Activated T-cell treated with anti-CD3 and anti-CD28 coated beads for 24 hours (primary cell): Measurements from ENCODE around the gene PEPD.

Experiments
- DNase-seq: peaks from one replicate; pipeline ENCODE4 v3.0.0-alpha.2; 2020; ENCODE audit warnings: low read depth

PEPD gene

DNA sequence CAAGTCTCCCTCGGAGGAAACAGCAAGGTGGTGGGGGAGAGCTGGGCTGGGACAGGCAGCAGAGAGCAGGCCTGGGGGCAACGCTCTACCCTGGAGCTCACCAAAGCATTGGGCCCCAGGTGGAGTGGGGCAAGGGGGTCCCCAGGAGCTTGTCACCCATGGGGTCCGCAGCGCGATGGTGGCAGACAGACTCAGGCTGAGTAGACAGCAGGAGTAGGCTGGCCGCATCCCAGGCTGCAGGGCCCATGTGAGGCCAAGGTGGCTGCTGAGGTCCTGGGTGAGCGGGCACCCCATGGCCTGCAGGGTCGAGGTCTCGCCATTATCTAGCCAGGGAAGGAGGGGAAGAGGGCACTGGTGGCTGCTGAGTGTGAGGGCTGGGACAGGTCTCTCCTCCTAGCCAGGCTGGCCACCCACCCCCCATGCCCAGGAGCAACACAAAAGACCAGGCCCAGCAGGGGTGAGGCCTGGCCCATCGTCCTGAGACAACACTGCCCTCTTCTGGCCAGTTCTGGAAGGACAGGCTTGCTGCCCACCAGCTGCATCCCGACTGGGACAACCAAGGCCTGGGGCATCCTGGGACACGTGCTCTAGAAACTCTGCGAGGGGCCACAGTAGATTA is 115.0 kb downstream of the PEPD start:
- peak; percentile 66 for DNase-seq

DNA sequence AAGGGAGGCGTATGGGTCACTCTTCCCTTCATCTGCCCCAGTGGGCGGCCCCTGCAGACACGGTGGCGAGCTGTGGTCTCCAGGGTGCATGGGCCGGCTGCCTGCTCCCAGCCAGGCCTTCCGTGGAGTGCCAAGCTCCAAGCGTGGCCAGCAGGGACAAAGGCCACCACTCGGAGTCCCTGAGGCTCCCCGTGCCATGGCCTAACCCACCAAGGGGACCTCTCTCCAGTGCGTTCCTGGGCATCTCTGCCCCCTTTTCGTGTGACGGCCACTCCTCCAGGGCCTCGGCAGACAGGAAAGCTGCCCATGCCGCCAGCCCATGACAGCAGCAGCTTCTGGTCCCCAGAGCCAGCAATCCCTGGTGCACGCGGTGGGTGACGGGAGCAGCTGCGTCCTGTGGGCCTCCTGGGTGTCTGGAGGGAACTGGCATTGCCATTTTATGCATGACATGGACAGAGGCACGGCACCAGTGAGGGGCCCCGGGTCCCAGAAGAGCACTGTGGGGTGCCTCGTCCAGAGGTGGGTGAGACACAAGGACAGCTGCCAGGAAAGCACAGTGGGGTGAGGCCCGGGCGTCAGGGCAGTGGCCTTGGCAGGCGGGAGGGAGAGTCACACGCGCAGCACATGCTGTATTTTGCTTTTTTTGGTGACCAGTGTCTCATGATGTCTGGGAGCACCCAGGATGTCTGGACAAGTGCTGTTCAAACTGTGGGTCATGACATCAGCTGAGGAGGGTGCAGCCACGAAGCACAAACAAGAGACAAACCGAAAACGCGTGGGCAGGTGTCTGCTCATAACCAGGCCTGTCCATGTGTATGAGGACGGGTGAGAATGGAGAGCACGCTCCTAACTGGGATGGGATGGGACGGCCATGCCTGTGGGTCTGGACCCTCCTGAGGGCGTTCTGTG is 115.8 kb downstream of the PEPD start:
- no peak for DNase-seq

DNA sequence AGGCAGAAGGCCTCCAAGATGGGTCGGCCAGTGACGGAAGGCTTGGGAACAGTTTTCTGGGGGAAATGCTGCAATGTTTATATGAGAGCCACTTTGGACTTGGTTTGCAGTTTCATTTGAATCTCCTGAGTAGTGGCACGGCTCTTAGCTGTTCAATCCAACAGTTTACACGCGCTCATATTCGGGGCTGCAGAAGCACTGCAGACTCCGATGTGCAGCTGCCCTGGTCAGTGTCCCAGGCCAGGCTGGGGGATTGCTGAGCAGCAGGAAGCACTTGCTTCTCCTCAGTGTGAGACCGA is 116.4 kb downstream of the PEPD start:
- no peak for DNase-seq

DNA sequence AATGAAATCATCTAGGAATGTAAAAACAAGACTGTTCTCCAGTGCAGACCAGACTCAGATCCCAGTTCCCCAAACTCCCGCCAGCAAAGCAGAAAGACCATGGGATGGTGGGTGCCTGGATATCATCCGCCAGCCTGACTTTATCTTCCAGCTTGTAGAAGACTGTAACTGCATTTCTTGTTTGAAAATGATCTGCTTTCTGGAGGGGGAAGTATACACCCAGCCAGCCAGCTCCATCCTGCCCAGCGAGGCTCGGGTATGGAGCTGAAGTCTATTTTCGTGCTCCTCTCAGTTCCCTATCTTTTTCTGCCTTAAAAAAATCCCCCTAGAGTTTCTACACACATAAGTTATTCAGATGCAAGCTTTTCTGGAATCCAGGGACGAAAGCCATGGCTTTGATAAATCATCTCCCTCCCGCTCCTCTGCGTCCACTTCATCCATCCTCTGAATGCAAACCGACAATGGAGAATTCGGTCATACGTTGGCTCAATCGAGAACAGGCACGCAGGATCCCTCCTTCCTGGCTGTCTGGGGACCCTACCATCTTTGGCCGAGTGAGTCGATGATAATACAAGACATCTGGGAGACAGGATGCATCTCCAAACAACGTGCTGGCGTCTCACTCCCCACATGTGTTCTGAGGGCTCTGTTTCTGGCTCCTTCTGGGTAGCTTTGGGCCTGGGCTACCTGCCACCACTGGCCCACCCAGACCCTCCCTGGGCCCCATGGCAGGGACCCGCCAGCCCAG is 116.9 kb downstream of the PEPD start:
- DNase-seq = no peak

DNA sequence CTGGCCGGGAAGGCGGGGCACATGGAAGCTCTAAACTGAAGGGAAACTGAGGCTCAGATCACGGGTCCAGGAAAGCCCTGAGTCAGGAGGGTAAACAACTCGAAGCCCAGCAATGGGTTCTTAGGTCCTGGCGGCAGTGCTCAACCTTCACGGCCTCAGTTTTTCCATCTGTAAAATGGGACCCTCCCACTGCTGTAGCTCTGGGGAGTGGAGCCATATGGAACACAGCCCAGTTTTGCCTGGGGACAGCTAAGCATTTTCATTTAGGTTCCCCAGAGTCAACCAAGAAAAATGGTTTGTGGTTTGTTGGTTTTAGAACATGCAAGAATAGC is 117.7 kb downstream of the PEPD start:
- DNase-seq = no peak

DNA sequence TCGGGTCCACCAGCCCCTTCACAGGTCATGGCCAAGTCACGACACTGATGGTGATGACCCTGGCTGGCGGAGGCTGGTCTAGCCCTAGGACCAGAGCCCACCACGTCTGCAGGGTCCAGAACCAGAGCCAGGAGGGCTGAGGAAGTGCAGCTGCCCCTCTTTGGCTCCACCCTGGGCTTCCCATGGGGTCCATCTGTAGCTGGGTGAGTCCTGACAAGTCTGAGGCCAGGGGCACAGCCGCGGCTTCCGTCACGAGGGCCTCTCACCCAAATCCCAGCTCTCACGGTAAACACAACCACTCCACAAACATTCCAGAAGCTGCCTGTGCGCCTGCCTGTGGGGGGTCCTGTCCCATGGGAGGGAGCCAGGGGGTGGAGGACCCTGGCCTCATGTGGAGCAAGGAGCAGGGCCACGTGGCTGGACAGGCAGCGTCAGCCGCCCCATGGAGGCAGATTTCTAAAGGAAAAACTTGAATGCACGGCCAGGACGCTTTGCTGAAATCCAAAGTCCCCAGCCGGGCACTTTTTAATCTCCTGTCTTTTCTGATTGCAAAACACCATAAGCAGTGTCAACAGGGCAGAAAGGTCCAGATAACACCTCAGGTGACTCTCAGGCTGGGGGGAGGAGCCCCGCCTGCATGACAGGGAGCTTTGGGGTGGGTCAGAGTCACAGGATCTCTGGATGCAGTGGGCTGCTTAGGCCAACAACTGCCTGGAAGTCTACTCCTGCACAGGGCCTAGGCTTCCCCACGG is 118.2 kb downstream of the PEPD start:
- no peak for DNase-seq

DNA sequence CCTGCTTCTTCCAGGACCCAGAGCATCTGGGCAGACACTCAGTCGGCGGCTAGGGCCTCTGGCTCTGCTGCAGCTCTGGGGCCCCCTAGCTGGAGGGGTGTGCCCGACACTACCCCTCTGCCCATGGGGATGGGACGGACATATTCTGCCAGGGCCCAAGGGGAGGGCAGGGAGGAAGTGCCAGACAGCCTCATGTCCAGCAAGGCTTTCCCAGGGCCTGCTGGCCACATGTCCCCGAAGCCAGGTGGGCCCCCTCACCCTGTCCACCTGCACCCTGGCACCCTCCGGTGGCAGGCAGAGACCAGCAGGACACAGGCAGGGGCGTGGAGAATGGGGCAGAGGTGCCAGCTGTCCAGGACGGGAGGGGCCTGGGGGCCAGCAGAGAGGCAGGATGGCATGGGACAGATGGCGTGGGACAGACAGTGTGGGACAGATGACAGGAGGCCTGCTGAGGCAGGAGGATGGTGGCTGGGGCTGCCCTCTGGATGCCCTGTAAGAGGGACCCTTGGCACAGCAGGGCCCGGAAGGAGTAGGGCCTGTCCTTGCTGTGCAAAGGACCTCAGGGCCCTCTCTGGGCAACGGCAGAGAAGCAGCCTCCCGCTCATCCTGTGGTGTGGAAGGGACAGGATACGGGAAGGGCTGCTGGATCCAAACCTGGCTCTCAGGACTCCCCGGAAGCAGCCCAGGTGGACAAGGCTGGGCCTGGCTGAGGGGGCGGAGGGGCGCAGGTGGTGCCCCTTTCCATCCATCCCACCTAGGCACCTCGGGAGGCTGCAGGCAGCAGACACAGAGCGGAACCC is 119.0 kb downstream of the PEPD start:
- DNase-seq = no peak

DNA sequence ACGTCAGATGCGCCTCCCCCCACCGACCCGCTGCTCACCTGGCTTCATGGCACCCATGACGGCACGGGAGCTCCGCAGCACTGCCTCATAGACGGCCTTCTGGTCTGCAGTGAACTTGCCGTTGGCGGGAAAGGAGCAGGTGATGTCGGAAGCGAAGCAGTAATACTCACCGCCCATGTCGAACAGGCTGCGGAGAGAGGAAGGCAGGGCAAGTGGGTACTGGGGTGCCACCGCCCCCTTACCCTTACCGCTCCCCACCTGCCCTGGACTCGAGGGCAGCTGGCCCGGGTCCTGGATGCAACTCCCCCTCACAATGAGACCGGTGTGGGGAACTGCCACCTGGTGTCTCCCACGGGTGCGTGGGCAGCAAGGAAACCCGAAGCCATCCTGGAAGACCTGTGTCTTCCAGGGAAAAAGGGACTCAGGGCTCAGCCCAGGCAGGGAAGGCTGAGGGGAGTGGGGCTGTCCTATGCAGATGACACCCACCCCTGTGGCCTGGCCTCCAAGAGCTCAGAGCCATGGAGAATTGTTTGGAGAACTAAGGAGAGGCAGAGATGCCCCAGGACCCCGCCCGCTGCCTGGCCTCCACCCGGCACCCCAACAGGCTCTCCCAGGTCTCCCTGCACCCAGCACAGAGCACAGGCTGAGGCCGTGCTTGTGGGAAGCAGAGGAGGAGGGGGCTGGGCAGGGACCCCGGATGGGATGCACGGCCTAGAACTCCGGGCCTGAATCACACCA is 119.7 kb downstream of the PEPD start:
- no peak for DNase-seq

DNA sequence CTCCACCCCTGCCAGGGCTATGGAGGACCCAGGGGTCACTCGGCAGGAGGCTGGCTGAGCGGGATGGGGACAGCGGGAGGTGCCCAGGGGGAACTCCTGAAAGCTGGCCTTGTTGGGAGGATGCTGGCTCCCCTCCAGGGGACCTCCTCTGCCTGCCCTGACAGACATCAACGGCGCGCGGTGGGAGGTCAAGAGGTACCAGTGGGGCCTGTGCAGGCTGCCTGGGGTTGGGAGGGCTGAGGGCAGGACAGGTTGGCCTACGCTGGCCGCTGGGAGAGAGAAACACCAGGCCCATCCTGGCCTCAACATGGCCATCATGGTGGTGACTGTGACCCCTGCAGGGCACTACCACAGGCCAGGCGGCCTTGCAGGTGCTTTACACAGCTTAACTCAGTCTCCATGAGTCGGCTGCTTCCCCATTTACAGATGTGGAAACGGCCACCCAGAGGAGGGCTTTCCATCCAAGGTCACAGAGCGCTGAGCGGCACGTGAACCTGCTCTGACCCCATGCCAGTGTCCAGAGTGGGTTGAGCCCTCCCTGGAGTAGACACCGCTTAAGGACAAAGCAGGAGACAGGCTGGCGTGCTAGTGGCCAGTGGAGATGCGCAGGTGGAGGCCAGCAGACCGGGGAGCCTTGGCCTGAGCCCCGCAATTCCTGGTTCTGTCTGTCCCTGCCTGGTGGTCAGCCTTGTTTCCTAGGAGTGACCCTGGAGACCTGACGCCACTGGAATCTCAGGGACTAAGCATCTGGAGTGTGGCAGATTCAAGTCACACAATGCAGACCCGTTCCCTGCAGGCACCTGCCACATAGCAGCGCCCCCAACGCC is 120.5 kb downstream of the PEPD start:
- no peak for DNase-seq

DNA sequence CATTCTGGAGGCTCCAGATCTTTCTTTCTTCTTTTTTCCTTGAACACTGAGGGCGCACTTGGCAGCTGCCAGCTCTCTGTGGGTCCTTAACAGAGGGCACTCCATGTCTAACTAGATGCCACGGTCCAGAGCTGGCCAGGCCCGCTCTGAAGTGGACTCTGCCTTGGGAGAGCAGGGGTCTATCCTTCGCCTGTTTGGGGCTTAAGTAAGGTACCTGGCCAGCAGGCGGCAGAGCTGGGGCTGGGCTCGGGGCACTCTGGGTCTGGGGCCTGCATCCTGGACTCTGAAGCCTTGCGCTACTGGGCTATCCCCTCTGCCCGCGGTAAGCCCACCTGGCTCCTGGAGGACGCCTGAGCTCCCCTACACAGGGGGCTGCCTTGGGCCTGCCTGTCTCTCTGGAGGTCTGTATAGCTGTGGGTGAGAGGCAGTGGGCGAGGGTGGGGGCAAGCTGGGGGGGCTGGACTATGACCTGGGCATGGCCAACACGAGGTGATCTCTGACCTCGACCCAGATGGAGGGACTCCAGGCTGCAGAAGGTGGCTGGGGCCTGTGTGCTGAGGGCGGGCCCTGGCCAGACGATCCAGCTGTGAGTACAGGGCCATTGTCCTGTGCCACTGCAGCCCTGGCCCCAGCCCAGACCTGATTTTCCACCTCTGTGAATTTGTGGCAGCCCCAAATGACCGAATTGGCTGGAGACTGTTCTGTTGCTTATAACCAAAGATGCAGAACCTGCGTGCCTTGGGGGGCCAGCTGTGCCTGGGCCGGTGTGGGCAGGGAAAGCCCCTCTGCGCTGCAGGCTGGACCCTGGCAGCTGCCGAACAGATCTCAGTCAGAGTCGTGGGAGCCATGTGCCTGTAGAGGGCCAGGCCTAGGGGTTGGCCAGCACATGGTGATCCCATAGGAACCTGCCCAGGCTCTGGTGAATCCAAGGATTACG is 121.6 kb downstream of the PEPD start:
- no peak for DNase-seq

DNA sequence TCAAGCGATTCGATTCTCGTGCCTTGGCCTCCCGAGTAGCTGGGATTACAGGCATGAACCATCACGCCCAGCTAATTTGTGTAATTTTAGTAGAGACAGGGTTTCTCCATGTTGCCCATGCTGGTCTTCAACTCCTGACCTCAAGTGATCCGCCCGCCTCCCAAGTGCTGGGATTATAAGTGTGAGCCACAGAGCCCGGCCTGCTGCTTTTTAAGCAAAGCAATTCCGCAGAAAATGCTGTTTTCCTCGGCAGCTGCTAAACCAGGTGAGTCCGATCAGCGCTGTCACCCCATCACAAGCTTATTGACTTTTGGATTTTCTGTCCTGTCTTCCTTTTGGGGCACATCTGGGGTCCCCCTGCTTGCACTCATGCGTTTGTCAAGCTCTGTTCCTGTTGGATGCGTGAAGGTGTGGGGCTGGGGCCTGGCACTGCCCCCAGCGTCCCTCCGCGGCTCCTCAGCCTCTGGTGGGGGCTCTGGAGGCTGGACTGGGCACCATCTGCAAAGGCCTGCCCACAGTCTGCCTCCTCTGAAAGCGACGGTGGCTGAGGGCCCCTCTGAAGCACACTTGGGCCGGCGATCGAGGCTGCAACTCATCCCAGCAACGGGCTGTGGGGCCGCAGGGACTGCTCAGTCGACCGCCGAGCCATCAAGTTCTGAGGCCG is 122.4 kb downstream of the PEPD start:
- DNase-seq = no peak

DNA sequence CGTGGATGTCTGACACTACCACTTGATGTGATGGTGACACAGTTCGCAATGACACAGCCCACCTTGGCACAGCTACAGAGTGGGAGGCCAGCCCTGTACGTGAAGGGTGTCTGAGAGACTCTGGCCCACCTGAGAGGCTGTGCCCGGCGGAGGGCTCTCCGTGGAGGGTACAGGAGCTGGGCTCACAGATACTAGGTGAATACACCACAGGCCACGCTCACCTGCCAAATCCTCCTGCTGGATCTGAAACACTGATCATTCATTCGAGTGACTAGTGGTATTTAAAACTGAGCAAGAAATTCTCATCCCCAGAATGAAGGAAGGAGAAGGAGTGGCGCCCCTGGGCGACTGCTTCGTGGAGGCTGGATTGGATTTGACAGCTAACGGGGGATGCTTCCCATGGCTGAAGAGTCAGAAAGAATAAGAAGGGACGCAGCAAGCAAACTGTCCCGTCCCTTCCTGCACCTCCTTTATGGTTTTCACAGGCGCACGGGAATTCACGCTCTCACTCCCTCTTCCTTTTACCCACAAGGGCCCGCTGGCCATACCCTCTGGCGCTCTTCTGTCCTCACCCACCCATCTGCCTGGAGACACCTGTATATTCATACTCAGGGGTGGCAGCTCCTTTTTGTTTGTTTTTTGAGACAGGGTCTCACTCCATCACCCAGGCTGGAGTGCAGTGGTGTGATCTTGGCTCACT is 123.1 kb downstream of the PEPD start:
- no peak for DNase-seq

DNA sequence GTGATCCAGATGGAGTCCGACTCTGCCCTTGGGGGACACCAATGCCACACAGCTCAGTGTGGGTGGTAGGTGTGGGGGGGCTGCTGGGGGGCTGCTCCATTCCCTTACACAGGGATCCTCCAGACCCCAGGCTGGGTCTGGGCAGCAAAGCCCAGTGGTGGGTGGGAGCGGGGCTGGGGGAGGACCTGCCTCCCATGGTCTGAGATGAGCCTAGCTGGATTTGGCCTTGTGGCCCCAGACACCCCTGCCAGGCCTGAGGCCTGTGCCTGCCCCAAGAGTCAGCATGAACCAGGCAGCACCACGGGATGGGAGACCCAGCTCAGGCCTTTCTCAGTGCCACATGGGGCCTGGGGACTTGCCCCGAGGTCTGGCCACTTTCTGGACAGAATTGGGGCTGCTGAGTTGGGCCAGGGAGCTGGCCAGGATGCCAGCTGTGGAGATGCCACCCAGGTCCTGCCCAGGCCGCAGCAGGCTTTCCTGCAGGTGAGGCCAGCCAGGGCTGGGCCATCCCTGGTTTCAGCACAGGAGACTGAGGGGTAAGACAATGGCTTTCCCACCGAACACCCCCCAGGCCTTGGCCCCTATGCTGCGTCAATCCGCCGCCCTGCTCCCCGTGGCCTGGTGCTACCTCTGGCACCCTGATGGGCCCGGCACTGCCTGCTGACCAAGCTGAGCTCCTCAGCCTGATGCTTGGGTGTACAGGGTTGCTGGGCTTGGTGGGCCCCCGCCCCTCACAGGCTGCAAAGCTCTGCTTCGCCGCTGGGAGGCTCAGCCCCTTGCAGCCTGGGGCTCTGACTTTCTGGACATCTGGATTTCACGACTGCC is 123.8 kb downstream of the PEPD start:
- DNase-seq = no peak

DNA sequence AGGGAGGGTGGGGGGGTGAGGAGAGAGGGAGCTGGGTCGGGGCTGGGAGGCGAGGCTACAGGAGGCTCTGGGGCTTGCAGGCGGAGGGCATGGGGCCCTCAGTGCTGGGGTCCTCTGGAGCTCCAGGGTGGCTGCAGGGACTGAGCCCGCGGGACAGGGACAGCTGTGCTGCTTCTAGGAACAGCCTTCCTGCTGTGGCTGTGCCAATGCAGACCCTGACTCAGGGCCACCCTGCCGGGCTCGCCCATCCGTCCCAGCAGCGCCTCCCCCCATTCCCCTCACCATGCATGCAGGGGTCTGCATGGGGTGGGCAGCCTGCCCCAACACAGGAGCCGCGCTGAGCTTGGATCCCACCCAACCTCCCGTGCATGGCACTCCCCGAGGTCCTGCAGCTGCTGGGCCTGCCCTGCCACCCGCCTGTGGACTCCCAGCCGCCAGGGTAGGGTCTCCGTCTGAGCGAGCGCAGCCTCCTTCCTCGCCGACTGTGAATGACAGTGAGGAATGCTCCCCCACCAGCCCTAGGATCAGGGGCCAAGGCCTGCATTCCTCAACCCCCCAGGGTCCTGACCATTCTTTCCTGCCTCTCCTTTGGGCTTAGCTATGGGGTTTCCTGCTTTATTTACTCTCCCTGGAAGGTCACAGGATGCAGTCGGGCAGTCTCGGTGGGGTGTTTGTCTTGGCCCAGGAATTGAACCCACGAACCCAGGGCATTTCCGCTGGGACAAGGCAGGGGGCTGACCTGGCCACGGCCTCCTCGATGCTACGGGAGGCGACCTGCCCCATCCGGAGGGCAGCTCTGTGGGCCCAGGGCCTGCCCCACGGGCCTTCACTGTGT is 124.7 kb downstream of the PEPD start:
- no peak for DNase-seq

DNA sequence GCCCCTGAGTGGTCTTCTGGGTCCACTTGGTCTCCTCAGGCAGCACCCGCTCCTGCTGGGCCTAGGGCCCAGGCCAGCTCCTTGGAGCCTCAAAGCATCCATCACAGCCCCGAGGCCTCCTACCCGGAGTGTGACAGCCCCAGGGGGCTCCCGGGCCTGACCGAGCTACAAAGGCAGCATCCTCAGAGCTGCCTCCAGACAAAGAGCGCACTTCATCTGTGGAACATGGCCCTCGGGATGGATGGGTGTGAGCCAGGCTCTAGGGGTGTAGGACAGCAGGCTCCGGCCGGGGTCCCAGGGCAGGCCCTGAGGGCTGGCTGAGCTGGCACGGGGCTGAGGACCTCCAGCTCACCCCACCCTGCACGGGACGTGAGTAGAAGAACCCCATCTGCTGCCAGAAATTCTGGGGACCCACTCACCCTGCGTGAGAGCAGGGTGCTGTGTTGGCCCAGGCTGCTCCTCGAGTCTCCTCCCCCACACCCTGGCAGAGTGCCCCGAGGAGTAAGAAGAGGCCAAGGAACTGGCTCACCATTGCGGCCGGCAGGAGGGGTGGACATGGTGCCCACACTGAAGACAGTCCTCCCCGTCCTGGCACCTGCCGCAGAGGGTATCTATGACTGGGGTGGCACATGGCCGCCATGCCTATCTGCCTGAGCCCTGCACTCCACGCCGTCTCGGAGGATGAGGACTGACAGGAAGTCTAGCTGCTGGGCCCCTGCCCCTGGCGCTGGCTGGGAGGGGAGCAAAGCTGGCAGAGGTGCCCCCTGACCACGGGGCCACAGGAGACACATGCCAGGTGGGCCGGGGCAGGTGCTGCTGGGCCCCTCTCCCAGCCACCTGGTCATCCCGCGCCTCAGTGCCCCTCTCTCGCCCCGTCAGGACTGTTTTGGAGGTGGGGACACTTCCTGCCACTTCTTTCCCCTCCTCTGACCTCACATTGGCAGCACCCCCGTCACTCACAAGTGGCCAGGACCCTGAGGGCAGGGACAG is 125.7 kb downstream of the PEPD start:
- DNase-seq = no peak
